Tibial artery (tissue), 4 donors: ENCODE data around the gene BRMS1.
"Not testable (repeated sequence)": the region's sequence is repeated elsewhere in the genome, so short reads cannot be mapped to it uniquely, and the experiment has no call there.

Experiments used
- DNase-seq, 2 donors: peaks; one replicate each; pipeline ENCODE4 v3.0.0-alpha.2; 2019
- H3K27ac ChIP-seq, 2 donors: fragments of 200-600 bp; sonication (generic) in 1 of 2; 1 replicate in 1 of 2; 2 replicates in 1 of 2; pipeline ENCODE4 v1.5.1; 2018 to 2019; ENCODE audit warnings: mild to moderate bottlenecking in 1 of 2
- H3K27me3 ChIP-seq, 2 donors: fragments of 200-600 bp; sonication (generic) in 1 of 2; one replicate each; pipeline versions ENCODE4 v1.5.1 to v1.6.0; 2016 to 2019
- H3K36me3 ChIP-seq, 3 donors: fragments of 200-600 bp; sonication (generic) in 2 of 3; one replicate each; pipeline ENCODE4 v1.5.1; 2016 to 2019; ENCODE audit warnings: mild to moderate bottlenecking in 2 of 3
- H3K4me1 ChIP-seq, 4 donors: fragments of 200-600 bp; sonication (generic) in 2 of 4; 1 replicate in 3 of 4; 2 replicates in 1 of 4; pipeline ENCODE4 v1.5.1; 2016 to 2019
- H3K4me3 ChIP-seq, 2 donors: fragments of 200-600 bp; sonication (generic) in 1 of 2; 1 replicate in 1 of 2; 2 replicates in 1 of 2; pipeline ENCODE4 v1.5.1; 2018 to 2019; ENCODE audit warnings: mild to moderate bottlenecking in 2 of 2
- H3K9me3 ChIP-seq, 3 donors: fragments of 200-600 bp; sonication (generic) in 1 of 3; one replicate each; pipeline ENCODE4 v1.5.1; 2016 to 2019
- CTCF ChIP-seq, 2 experiments: fragments of 200-600 bp in 1 of 2; fragments of 450-650 bp in 1 of 2; IDR thresholded peaks; one replicate each; pipeline ENCODE4 v1.5.1; 2017 to 2019; ENCODE audit warnings: antibody characterized with exemption in 2 of 2, mild to moderate bottlenecking in 1 of 2, moderate library complexity in 1 of 2
- intact Hi-C: fragments of 100-400 bp; cut with DNase I; formaldehyde crosslinking; loops from one replicate; pipeline ENCODE4 v1.15.0; 2023; ENCODE audit warnings: low total_unique reads

The BRMS1 gene

GRCh38 chr11:66314186-66314501, 30.8 kb downstream of the BRMS1 start:
- Histone ChIP-seq H3K27me3 (peaks cover 0 to 44% of the 10 kb centered on the region in 2 donors), H3K9me3 (no peaks in the 10 kb centered on the region), H3K36me3 (no peaks in the 10 kb centered on the region), H3K27ac (peak overlapping the region; percentile 57 to 69), H3K4me1 (peaks cover 0 to 50% (median 35%) of the 10 kb centered on the region in 4 donors), H3K4me3 (peak overlapping the region in 1 of 2 donors; percentile 58)
- intact Hi-C loops = loop anchor here (5.0 kb wide), 2 partner anchors 33 to 73 kb away; partner anchors contain the start of genes B4GAT1 and BRMS1
- no peak for DNase-seq
- no peak for TF ChIP-seq CTCF (IDR thresholded peaks at IDR 0.05)

- H3K4me3 ChIP-seq = peak overlapping the region; percentile 49 to 58
- TF ChIP-seq CTCF (IDR thresholded peaks at IDR 0.05) = no peak
- DNase-seq = no peak
- no peaks in the 10 kb centered on the region for H3K9me3 ChIP-seq
- peaks cover 0 to 44% (median 35%) of the 10 kb centered on the region in 4 donors for H3K4me1 ChIP-seq
- H3K27me3 ChIP-seq = peaks cover 0 to 44% of the 10 kb centered on the region in 2 donors
- intact Hi-C loops = loop anchor here (5.0 kb wide), 2 partner anchors 34 to 74 kb away; partner anchors contain the start of genes B4GAT1 and BRMS1
- H3K36me3 ChIP-seq = no peaks in the 10 kb centered on the region
- H3K27ac ChIP-seq = peak overlapping the region; percentile 57 to 69
These were observed 31.4 kb downstream of the BRMS1 start for GRCh38 chr11:66313321-66314185.

GRCh38 chr11:66312549-66313320, 32.2 kb downstream of the BRMS1 start:
- peak; percentile 99 for DNase-seq
- Histone ChIP-seq H3K36me3 (no peaks in the 10 kb centered on the region), H3K27ac (peak overlapping the region; percentile 57 to 69), H3K4me1 (peaks cover 0 to 37% (median 31%) of the 10 kb centered on the region in 4 donors), H3K27me3 (peaks cover 0 to 39% of the 10 kb centered on the region in 2 donors), H3K9me3 (no peaks in the 10 kb centered on the region), H3K4me3 (peak overlapping the region; percentile 49 to 58)
- intact Hi-C loops = loop anchor here (5.0 kb wide), 2 partner anchors 35 to 75 kb away; partner anchors contain the start of genes B4GAT1 and BRMS1
- TF ChIP-seq CTCF (IDR thresholded peaks at IDR 0.05) = no peak

- DNase-seq = peak; percentile 91 to 95
- Histone ChIP-seq H3K4me1 (peaks cover 0 to 30% (median 24%) of the 10 kb centered on the region in 4 donors), H3K4me3 (peak overlapping the region; percentile 49 to 58), H3K27me3 (peaks cover 0 to 33% of the 10 kb centered on the region in 2 donors), H3K9me3 (no peaks in the 10 kb centered on the region), H3K27ac (peak overlapping the region; percentile 45 to 67), H3K36me3 (no peaks in the 10 kb centered on the region)
- intact Hi-C loops = loop anchor here (5.0 kb wide), 2 partner anchors 35 to 75 kb away; partner anchors contain the start of genes B4GAT1 and BRMS1
- TF ChIP-seq CTCF (IDR thresholded peaks at IDR 0.05) = peak; percentile 89 to 92
These were observed 32.8 kb downstream of the BRMS1 start for GRCh38 chr11:66311965-66312548.

GRCh38 chr11:66311470-66311964, 33.4 kb downstream of the BRMS1 start:
- H3K27me3 ChIP-seq = peaks cover 0 to 28% of the 10 kb centered on the region in 2 donors
- TF ChIP-seq CTCF (IDR thresholded peaks at IDR 0.05) = no peak
- intact Hi-C loops = loop anchor here (5.0 kb wide), 2 partner anchors 36 to 76 kb away; partner anchors contain the start of genes B4GAT1 and BRMS1
- no peaks in the 10 kb centered on the region for H3K36me3 ChIP-seq
- peaks cover 0 to 25% (median 18%) of the 10 kb centered on the region in 4 donors for H3K4me1 ChIP-seq
- H3K4me3 ChIP-seq = peak overlapping the region; percentile 49 to 58
- H3K9me3 ChIP-seq = no peaks in the 10 kb centered on the region
- DNase-seq = no peak
- H3K27ac ChIP-seq = peak overlapping the region; percentile 45 to 67

GRCh38 chr11:66310803-66311440, 34.0 kb downstream of the BRMS1 start:
- not testable (repeated sequence) for H3K27ac ChIP-seq, DNase-seq, H3K4me3 ChIP-seq, H3K9me3 ChIP-seq, H3K36me3 ChIP-seq
- H3K4me1 ChIP-seq = peaks cover 0 to 19% (median 12%) of the 10 kb centered on the region in 4 donors
- intact Hi-C loops = loop anchor here (1.0 to 5.0 kb wide), 3 partner anchors 17 to 76 kb away; partner anchors contain the start of genes B4GAT1 and BRMS1
- peaks cover 0 to 22% of the 10 kb centered on the region in 2 donors for H3K27me3 ChIP-seq
